ENCODE data around the gene ADCY5.
"Not testable (repeated sequence)": the region's sequence is repeated elsewhere in the genome, so short reads cannot be mapped to it uniquely, and the experiment has no call there.

ADCY5 gene

DNA sequence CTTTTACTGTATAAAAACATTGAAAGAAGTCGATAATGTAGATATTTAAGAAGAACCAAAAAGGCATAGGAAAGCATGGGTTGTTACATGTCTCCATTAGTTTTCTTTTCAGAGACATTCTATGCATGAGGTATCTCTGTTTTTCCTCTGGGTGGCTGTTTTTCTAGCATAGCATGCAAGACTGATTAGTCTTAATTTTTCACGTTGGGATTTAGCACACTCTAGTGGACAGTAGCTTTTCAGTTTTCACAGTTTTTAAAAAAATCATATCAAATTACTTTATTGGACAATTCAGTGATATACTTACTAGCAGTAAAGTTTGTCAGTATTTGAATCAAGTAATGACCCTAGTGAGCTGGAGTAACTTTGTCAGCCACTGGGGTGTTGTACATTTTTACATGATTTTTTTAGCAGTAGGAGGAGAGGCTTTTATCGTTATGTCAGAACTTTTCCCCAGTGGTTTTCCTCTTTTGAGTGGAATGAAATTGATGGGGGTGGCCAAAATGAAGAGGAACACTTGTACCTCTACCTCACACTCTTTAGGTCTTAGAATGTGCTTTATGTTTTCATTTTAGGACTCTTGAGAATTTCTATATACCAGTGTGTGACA is 190.0 kb downstream of the ADCY5 start:
- intact Hi-C loops (cut with DNase I) = loop anchor here (1.0 to 5.0 kb wide), 2 partner anchors 232 to 316 kb away; partner anchors contain the start of gene SEMA5B
- DNase-seq = no peak

DNA sequence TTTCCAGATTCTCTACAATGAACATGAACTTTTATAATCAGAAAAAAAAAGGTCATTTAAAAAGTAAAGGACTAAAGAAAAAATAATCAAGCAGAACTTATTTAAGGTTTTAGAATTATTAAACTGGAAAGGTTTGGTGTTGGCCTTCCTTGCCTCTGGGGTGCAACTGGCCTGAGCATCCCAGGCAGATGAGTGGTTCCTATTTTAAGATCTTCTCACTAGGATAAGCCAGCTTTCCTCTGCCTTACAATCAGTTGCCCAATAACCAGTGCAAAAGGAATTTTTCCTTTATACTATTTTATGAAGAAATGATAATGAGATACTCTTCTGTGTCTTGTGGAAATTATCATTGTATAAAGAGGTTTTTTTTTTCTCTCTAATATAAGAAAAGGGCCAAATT is 190.5 kb downstream of the ADCY5 start:
- intact Hi-C loops (cut with DNase I) = loop anchor here (1.0 to 5.0 kb wide), 2 partner anchors 231 to 315 kb away; partner anchors contain the start of gene SEMA5B
- no peak for DNase-seq

DNA sequence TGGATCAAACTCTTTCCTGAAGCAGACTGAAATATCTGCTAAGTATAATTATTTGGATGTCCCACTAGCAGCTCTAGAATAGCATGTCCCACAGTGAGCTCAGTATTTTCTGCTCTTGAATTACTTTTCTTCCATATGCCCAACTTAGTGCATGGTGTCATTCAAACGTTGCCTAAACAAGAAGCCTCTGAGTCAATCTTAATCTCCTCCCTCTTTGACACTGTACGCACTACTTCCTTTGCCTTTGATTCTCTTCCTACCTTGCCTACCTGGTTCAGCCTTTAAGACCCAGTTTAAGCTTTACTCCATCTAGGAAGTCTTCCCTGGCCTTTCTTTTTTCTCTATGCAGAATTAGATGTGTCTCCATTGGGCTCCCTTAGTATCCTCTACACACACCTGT is 192.6 kb downstream of the ADCY5 start:
- no peak for DNase-seq
- intact Hi-C loops (cut with DNase I) = loop anchor here (5.0 kb wide), 1 partner anchor 229 kb away; the partner anchor contains the start of gene SEMA5B

DNA sequence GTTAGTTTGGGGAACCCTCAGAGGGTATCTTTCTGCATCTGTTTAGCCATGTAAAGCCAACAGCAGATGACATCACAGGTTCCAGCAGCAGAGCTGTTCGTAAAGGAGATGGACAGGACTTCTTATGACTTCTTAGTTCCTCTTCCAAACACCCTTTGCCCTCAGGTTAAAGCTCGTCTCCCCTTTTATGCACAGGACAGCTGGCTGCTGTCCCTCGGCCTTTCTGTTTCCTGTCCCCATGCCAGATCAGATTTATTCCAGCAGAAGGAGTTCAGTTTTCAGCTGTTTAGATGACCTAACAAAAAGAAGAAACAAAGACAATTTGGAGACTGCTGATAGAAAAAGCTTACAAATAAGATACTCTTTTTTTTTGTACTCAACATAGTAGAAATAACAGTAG is 202.0 kb downstream of the ADCY5 start:
- no peak for DNase-seq
- intact Hi-C loops (cut with DNase I) = no loop called here

DNA sequence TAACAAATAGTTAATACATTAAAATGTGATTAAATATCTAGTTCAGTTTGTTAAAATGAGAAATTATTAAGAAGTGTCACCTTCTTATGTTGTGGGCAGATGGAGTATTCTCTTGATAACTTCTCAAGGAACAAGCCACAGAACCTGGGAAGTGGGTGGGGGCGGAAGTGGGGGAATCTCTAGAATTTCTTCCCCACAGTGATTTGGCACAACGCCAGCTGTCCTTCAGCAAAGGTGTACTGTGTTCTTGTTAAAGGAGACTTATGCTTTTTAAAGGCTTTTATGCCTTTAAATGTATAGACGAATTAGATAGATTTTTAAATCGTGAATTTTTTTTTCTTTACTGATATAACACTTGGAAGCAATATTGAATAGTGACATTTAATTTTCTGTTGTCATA is 204.8 kb downstream of the ADCY5 start:
- no peak for DNase-seq
- intact Hi-C loops (cut with DNase I) = no loop called here

DNA sequence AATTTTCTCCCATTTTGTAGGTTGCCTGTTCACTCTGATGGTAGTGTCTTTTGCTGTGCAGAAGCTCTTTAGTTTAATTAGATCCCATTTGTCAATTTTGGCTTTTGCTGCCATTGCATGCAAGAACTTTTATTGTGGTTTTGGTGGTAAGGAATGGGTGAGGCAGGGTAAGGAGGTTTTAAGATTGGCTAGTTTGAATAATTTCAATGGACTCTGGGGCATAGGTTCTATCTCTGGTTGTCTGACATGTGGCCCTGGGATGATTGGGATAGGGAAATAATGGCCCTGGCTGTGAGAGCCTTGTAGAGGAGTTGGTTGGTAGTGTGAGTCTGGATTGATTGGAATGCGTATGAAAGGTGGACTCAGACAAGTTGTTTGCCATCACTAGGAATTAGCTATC is 209.1 kb downstream of the ADCY5 start:
- intact Hi-C loops (cut with DNase I) = no loop called here
- no peak for DNase-seq

DNA sequence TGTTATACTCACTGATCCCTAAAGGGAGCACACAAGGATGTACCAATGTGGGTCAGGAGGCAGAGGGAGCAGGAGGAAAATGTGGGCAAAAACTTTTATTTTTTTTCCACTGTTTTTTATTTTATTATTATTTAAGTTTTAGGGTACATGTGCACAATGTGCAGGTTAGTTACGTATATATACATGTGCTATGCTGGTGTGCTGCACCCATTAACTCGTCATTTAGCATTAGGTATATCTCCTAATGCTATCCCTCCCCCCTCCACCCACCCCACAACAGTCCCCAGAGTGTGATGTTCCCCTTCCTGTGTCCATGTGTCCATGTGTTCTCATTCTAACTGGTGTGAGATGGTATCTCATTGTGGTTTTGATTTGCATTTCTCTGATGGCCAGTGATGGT is 209.7 kb downstream of the ADCY5 start:
- intact Hi-C loops (cut with DNase I); DNase-seq: not testable (repeated sequence)

DNA sequence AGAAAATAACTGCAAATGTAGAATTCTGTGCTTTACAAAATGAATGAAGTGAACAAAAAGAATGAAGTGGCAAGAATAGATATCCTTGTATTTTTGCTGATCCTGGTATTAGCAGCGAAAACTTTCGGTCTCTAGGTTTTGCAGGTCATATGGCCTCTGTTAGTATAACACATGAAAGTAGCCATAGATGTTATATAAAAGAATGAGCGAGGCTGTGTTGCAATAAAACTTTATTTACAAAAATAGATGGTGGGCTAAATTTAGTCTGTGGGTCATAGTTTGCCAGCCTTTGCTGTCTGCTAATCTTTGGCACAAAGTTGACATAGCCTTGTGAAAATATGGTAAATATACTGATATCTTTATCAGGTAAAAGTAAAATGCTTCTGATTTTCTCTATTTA is 212.0 kb downstream of the ADCY5 start:
- intact Hi-C loops (cut with DNase I) = no loop called here
- DNase-seq = no peak
